IMR-90 (cell line): ENCODE results near the gene LRRC7. TPM values are rescaled to one million over a fixed set of nuclear protein-coding genes. Genes with fewer than 3 reads are reported as not detected.

Experiments
- ATAC-seq: fragments of 200-7000 bp; cut with Tn5 transposase; 2 replicates; pipeline ENCODE4 v1.9.1; 2020; ENCODE audit warnings: low read depth, mild to moderate bottlenecking, moderate library complexity
- BruUV-seq: library from RNA; stranded (reverse); fragments of 400-500 nt; replicated peaks from 2 replicates; lab custom pipeline; 2021; lab: Mats Ljungman, UMichigan
- CTCF ChIA-PET: fragments of 300-600 bp; formaldehyde crosslinking; extraction: SDS; loops from one replicate; lab custom pipeline; 2021; ENCODE audit warnings: antibody characterized with exemption; lab: Yijun Ruan, JAX
- POLR2A ChIA-PET: fragments of 300-600 bp; sonication (Branson Sonifier 250); formaldehyde crosslinking; loops from one replicate; lab custom pipeline; 2022; ENCODE audit warnings: antibody characterized with exemption; ENCODE audit not compliant: unreplicated experiment; lab: Charles Lee
- DNase-seq: peaks from one replicate; pipeline ENCODE4 v3.0.0; 2013
- H2AFZ ChIP-seq: replicated peaks from 2 replicates; pipeline ENCODE3; 2013; ENCODE audit warnings: low read length, mild to moderate bottlenecking; ENCODE audit not compliant: poor library complexity
- H2AK5ac ChIP-seq: 2 replicates; pipeline ENCODE4 v1.6.1; 2013; ENCODE audit warnings: low read depth, low read length, inconsistent platforms
- H2AK9ac ChIP-seq: replicated peaks from 2 replicates; pipeline ENCODE3; 2013; ENCODE audit warnings: mild to moderate bottlenecking, low read depth, low read length, moderate library complexity; ENCODE audit not compliant: poor library complexity
- H2BK120ac ChIP-seq: 2 replicates; pipeline ENCODE4 v1.6.1; 2013; ENCODE audit warnings: low read depth, low read length, inconsistent platforms
- H2BK15ac ChIP-seq: 3 replicates; pipeline ENCODE4 v1.6.1; 2013; ENCODE audit warnings: low read depth, low read length, inconsistent platforms
- H2BK20ac ChIP-seq: 2 replicates; pipeline ENCODE4 v1.6.1; 2013; ENCODE audit warnings: low read depth, mild to moderate bottlenecking, inconsistent platforms, low read length, moderate library complexity
- H2BK5ac ChIP-seq: 2 replicates; pipeline ENCODE4 v1.6.1; 2013; ENCODE audit warnings: mild to moderate bottlenecking, low read depth, low read length, inconsistent platforms; ENCODE audit not compliant: poor library complexity, severe bottlenecking
- H3K14ac ChIP-seq: replicated peaks from 2 replicates; pipeline ENCODE4 v1.6.1; 2013; ENCODE audit warnings: low read depth, low read length, inconsistent platforms
- H3K18ac ChIP-seq: 2 replicates; pipeline ENCODE4 v1.6.1; 2013; ENCODE audit warnings: low read depth, low read length, control low read depth
- H3K23ac ChIP-seq: 2 replicates; pipeline ENCODE4 v1.6.1; 2013; ENCODE audit warnings: low read depth, low read length, inconsistent platforms
- H3K27ac ChIP-seq: 2 replicates; pipeline ENCODE4 v1.5.1; 2013; ENCODE audit warnings: mild to moderate bottlenecking, control low read depth, low read length; ENCODE audit not compliant: insufficient read depth
- H3K27me3 ChIP-seq: 2 replicates; pipeline ENCODE4 v1.6.1; 2013; ENCODE audit warnings: low read length; ENCODE audit not compliant: control insufficient read depth, insufficient read depth
- H3K36me3 ChIP-seq: 2 replicates; pipeline ENCODE4 v1.6.1; 2013; ENCODE audit warnings: low read length, mixed read lengths; ENCODE audit not compliant: control insufficient read depth, insufficient read depth
- H3K4ac ChIP-seq: 2 replicates; pipeline ENCODE4 v1.6.1; 2013; ENCODE audit warnings: low read depth, low read length, inconsistent platforms
- H3K4me1 ChIP-seq: 2 replicates; pipeline ENCODE4 v1.6.1; 2013; ENCODE audit warnings: low read length, mixed read lengths; ENCODE audit not compliant: control insufficient read depth, insufficient read depth
- H3K4me2 ChIP-seq: 2 replicates; pipeline ENCODE4 v1.6.1; 2013; ENCODE audit warnings: low read depth, mild to moderate bottlenecking, control low read depth, low read length, moderate library complexity
- H3K4me3 ChIP-seq: 2 replicates; pipeline ENCODE4 v1.5.1; 2013; ENCODE audit warnings: low read depth, mild to moderate bottlenecking, control low read depth, low read length, moderate library complexity; ENCODE audit not compliant: insufficient read depth
- H3K56ac ChIP-seq: 2 replicates; pipeline ENCODE4 v1.6.1; 2013; ENCODE audit warnings: low read length, inconsistent platforms; ENCODE audit not compliant: insufficient read depth; ENCODE audit errors: extremely low read depth
- H3K79me1 ChIP-seq, 2 experiments: 2 replicates each; pipeline ENCODE4 v1.6.1; 2013; ENCODE audit warnings: low read length in 2 of 2, inconsistent platforms in 1 of 2, low read depth in 1 of 2
- H3K9ac ChIP-seq: 2 replicates; pipeline ENCODE4 v1.6.1; 2013; ENCODE audit warnings: low read depth, low read length, control low read depth
- H3K9me1 ChIP-seq: 2 replicates; pipeline ENCODE4 v1.6.1; 2013; ENCODE audit warnings: low read length, inconsistent platforms; ENCODE audit not compliant: insufficient read depth
- H3K9me3 ChIP-seq: 2 replicates; pipeline ENCODE4 v1.6.1; 2013; ENCODE audit warnings: low read length; ENCODE audit not compliant: control insufficient read depth, insufficient read depth
- H4K20me1 ChIP-seq: 2 replicates; pipeline ENCODE4 v1.6.1; 2013; ENCODE audit warnings: low read length, inconsistent platforms; ENCODE audit not compliant: insufficient read depth
- H4K5ac ChIP-seq: 2 replicates; pipeline ENCODE4 v1.6.1; 2013; ENCODE audit warnings: mild to moderate bottlenecking, low read depth, low read length, control low read depth
- H4K8ac ChIP-seq, 2 experiments: 2 replicates each; pipeline ENCODE4 v1.6.1; 2013; ENCODE audit warnings: low read depth in 2 of 2, low read length in 2 of 2, control low read depth in 1 of 2, inconsistent platforms in 1 of 2
- H4K91ac ChIP-seq: 2 replicates; pipeline ENCODE4 v1.6.1; 2013; ENCODE audit warnings: low read depth, low read length, inconsistent platforms; ENCODE audit not compliant: insufficient read depth
- CEBPB ChIP-seq: IDR thresholded peaks from 2 replicates; pipeline ENCODE4 v1.6.1; 2012; ENCODE audit warnings: low read depth, low read length, improper control_type of control experiment
- CHD1 ChIP-seq: IDR thresholded peaks from 2 replicates; pipeline ENCODE4 v1.6.1; 2012; ENCODE audit warnings: low read depth, low read length, improper control_type of control experiment
- MAFK ChIP-seq: IDR thresholded peaks from 2 replicates; pipeline ENCODE4 v1.6.1; 2012; ENCODE audit warnings: low read depth, low read length, improper control_type of control experiment
- MAZ ChIP-seq: IDR thresholded peaks from 2 replicates; pipeline ENCODE4 v1.6.1; 2012; ENCODE audit warnings: low read depth, mild to moderate bottlenecking, low read length, improper control_type of control experiment, moderate library complexity, borderline replicate concordance
- MXI1 ChIP-seq: IDR thresholded peaks from 2 replicates; pipeline ENCODE4 v1.6.1; 2012; ENCODE audit warnings: low read depth, mild to moderate bottlenecking, low read length, moderate library complexity, borderline replicate concordance
- RAD21 ChIP-seq: IDR thresholded peaks from 2 replicates; pipeline ENCODE4 v1.6.1; 2012; ENCODE audit warnings: low read length, improper control_type of control experiment
- SMC3 ChIP-seq: fragments of 150-350 bp; IDR thresholded peaks from 2 replicates; pipeline ENCODE4 v1.6.1; 2016; ENCODE audit warnings: low read depth, mild to moderate bottlenecking, antibody characterized with exemption, low read length, moderate library complexity
- WGBS, 2 experiments: methylation state at CpG; one replicate each; pipeline versions ENCODE4 v1.1.5 to v1.1.7; 2013; ENCODE audit warnings: missing lambda C conversion rate in 2 of 2; ENCODE audit not compliant: insufficient read length in 1 of 2; ENCODE audit errors: extremely low coverage in 2 of 2; 5-methylcytosine and 5-hydroxymethylcytosine counted together
- dilution Hi-C: fragments of 300-500 bp; cut with HindIII; formaldehyde crosslinking; loops from one replicate; pipeline ENCODE4 v1.14.3; 2018; ENCODE audit warnings: low sequenced_read_pairs; ENCODE audit not compliant: unreplicated experiment
- in situ Hi-C: fragments of 300-500 bp; cut with MboI; formaldehyde crosslinking; loops from 3 replicates; pipeline ENCODE4 v1.14.3; 2019; ENCODE audit warnings: low sequenced_read_pairs, inconsistent platforms, mixed read lengths
- intact Hi-C: fragments of 100-400 bp; cut with micrococcal nuclease; formaldehyde crosslinking; loops from 2 replicates; pipeline ENCODE4 v1.10.0; 2022
- polyA plus RNA-seq, 3 experiments: library from polyadenylated mRNA; depleted of rRNA; stranded (reverse); fragments of >200 nt; gene quantifications; 2 replicates each; pipeline ENCODE4 v1.2.3, GENCODE V29; 2012; ENCODE audit warnings: low replicate concordance in 1 of 3
- total RNA-seq: library from RNA; depleted of rRNA; stranded (reverse); fragments of >200 nt; gene quantifications from 2 replicates; pipeline ENCODE4 v1.2.3, GENCODE V29; 2012

LRRC7 gene
- total and polyA plus RNA-seq, 2 of the 4 experiments (the other 2 are of a cell fraction), result under 0.01 to 0.02 TPM

DNA sequence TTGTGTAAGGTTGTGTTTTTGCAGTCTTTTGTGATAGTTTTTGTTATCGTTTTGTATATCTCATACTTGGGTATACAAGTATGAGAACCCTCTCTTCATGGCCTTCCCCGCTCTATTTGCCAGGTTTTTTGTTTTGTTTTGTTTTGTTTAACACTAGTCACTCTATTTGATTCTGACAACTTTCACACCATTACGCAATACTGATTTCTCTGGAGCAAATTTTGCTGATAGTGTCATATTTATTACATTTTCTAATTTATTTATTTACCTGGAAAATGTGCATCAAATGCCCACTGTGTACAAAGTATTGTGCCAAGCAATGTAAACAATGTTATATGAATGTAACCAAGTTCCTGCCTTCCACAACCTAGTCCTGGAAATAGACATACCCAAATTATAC, 547.6 kb downstream of the LRRC7 start:
- Histone ChIP-seq H3K4me2 (no peak overlapping the region), H2AK9ac (no peak overlapping the region), H3K4me3 (no peak overlapping the region), H2AK5ac (no peak overlapping the region), H2AFZ (no peak overlapping the region), H3K9me1 (no peaks in the 10 kb centered on the region), H3K23ac (no peak overlapping the region), H3K56ac (no peak overlapping the region), H2BK5ac (no peak overlapping the region), H3K4ac (no peak overlapping the region), H2BK120ac (no peak overlapping the region), H3K36me3 (no peaks in the 10 kb centered on the region), H3K27me3 (no peaks in the 10 kb centered on the region; the same call in 1 of the 2 replicates), H3K4me1 (no peaks in the 10 kb centered on the region), H3K79me1 (no peaks in the 10 kb centered on the region), H2BK15ac (no peak overlapping the region), H3K27ac (no peak overlapping the region), H3K9me3 (no peaks in the 10 kb centered on the region), H2BK20ac (no peak overlapping the region), H3K18ac (no peak overlapping the region), H3K14ac (no peak overlapping the region), H4K20me1 (no peaks in the 10 kb centered on the region), H4K91ac (no peak overlapping the region), H3K9ac (no peak overlapping the region), H4K5ac (no peak overlapping the region), H4K8ac (no peak overlapping the region)
- in situ Hi-C loops (no loop called here), intact Hi-C loops (no loop called here), dilution Hi-C loops (no loop called here)
- no peak for TF ChIP-seq MXI1
- TF ChIP-seq MAFK, result peak; percentile 10; the same call in 1 of the 2 replicates
- TF ChIP-seq CEBPB, result peak; percentile 88
- TF ChIP-seq CHD1, result no peak
- TF ChIP-seq RAD21, result no peak
- TF ChIP-seq SMC3, result no peak
- no peak for TF ChIP-seq MAZ
- BruUV-seq, result no TSS peak
- no peak for DNase-seq
- POLR2A ChIA-PET, result no interaction called here
- no peak for ATAC-seq
- CTCF ChIA-PET, result no interaction called here
- WGBS, 2 experiments, result no CpG with 5 or more reads among the region's 3 CpGs
